DMS153 (cell line): ENCODE measurements around the gene TMEFF1.

Source experiments
- DNase-seq: peaks from one replicate; lab custom pipeline; 2025; lab: John Stamatoyannopoulos, UW

The TMEFF1 gene

GRCh38 chr9:100577776-100578448 is 105.0 kb downstream of the TMEFF1 start, which contains the start of gene CAVIN4:
Gene CAVIN4, plus strand, starts transcription at chr9:100578079. Its CDS starts 65 bp downstream, at chr9:100578144.
- no peak for DNase-seq

GRCh38 chr9:100578610-100579009 is 105.7 kb downstream of the TMEFF1 start:
- no peak for DNase-seq

- no peak for DNase-seq
Measured at GRCh38 chr9:100579665-100580064, 106.7 kb downstream of the TMEFF1 start.

- DNase-seq: no peak
Measured at GRCh38 chr9:100580257-100580656, 107.3 kb downstream of the TMEFF1 start.

GRCh38 chr9:100581081-100581480 is 108.1 kb downstream of the TMEFF1 start:
- DNase-seq: no peak

- no peak for DNase-seq
Measured at GRCh38 chr9:100581661-100582060, 108.7 kb downstream of the TMEFF1 start.

GRCh38 chr9:100583014-100583802 is 110.3 kb downstream of the TMEFF1 start:
- DNase-seq: no peak

GRCh38 chr9:100584951-100585350 is 112.0 kb downstream of the TMEFF1 start:
- no peak for DNase-seq

- no peak for DNase-seq
Measured at GRCh38 chr9:100586093-100586492, 113.1 kb downstream of the TMEFF1 start.

GRCh38 chr9:100587375-100587774 is 114.4 kb downstream of the TMEFF1 start:
- no peak for DNase-seq

GRCh38 chr9:100589582-100589981 is 116.6 kb downstream of the TMEFF1 start:
- DNase-seq: no peak

GRCh38 chr9:100590481-100590880 is 117.5 kb downstream of the TMEFF1 start:
- DNase-seq: no peak

GRCh38 chr9:100591139-100591538 is 118.2 kb downstream of the TMEFF1 start:
- no peak for DNase-seq

GRCh38 chr9:100591639-100592412 is 118.9 kb downstream of the TMEFF1 start:
- no peak for DNase-seq

GRCh38 chr9:100595391-100596199 is 122.6 kb downstream of the TMEFF1 start:
- peak; percentile 12 for DNase-seq

GRCh38 chr9:100597236-100597635 is 124.3 kb downstream of the TMEFF1 start:
- DNase-seq: no peak

- DNase-seq: peak; percentile 87
Measured at GRCh38 chr9:100598641-100599145, 125.7 kb downstream of the TMEFF1 start.

GRCh38 chr9:100600521-100601079 is 127.7 kb downstream of the TMEFF1 start:
- DNase-seq: no peak

GRCh38 chr9:100601216-100601615 is 128.3 kb downstream of the TMEFF1 start:
- DNase-seq: peak; percentile 59

GRCh38 chr9:100602342-100602801 is 129.4 kb downstream of the TMEFF1 start:
- peak; percentile 43 for DNase-seq

- no peak for DNase-seq
Measured at GRCh38 chr9:100605405-100605804, 132.5 kb downstream of the TMEFF1 start.
